Measurements from ENCODE around the gene NUDCD3. TPM values are rescaled to one million over a fixed set of nuclear protein-coding genes. Genes with fewer than 3 reads are reported as not detected.

The NUDCD3 gene
- total RNA-seq, 2 donors from 2014 or later = 20.4 to 20.8 TPM

DNA sequence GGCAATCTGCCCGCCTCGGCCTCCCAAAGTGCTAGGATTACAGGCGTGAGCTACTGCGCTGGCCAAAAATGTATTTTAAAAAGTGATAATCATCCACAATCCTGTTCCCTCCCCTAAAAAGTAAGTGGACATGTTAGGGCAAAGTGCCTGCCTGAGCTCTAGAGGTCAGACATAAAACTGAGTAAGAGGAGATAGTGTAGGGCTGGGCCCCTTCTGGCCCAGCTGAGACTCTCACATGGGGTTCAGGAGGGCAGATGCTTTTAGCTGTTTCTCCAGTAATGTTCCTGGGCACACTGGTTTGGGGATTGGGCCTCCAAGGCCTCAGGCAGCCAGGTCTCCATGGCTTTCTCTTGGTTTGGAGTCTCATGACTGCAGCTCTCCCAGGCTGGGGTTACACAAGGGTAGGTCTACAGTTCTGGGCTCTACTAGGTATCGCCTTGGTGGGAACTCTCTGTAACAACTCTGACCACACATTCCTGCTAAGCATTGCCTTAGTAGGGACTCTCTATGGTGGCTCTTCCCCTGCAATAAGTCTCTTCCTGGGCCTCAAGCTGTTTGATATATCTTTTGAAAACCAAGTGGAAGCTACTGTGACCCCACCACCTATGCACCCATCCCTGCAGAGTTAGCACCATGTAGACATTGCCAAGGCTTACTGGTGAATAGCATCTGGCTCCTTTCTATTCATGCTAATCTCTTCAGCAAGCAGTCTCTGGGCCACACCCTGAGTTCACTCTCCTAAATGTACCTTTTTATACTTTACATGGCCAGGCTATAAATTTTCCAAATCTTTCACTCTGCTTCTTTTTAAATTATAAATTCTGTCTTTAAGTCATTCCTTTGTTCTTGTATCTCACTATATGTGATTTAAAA is 6.9 kb upstream of the NUDCD3 start:
- H3K27me3 ChIP-seq = no peaks in the 10 kb centered on the region
- no peaks in the 10 kb centered on the region for H3K4me1 ChIP-seq
- DNase-seq (no peak), ATAC-seq (no peak)
- intact Hi-C loops (cut with DNase I) = no loop called here
- no peak overlapping the region for H3K4me3 ChIP-seq
- TF ChIP-seq POLR2A (IDR thresholded peaks at IDR 0.05) = no peak
- TF ChIP-seq, protein P1, sequence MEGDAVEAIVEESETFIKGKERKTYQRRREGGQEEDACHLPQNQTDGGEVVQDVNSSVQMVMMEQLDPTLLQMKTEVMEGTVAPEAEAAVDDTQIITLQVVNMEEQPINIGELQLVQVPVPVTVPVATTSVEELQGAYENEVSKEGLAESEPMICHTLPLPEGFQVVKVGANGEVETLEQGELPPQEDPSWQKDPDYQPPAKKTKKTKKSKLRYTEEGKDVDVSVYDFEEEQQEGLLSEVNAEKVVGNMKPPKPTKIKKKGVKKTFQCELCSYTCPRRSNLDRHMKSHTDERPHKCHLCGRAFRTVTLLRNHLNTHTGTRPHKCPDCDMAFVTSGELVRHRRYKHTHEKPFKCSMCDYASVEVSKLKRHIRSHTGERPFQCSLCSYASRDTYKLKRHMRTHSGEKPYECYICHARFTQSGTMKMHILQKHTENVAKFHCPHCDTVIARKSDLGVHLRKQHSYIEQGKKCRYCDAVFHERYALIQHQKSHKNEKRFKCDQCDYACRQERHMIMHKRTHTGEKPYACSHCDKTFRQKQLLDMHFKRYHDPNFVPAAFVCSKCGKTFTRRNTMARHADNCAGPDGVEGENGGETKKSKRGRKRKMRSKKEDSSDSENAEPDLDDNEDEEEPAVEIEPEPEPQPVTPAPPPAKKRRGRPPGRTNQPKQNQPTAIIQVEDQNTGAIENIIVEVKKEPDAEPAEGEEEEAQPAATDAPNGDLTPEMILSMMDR (IDR thresholded peaks at IDR 0.05) = no peak
- H3K36me3 ChIP-seq (replicated peaks in 1 of 2; ENCODE audit: insufficient read depth in 1 of 2, low read depth in 2 of 2) = no peaks in the 10 kb centered on the region
- H3K27ac ChIP-seq = no peak overlapping the region
- H3K9me3 ChIP-seq = no peaks in the 10 kb centered on the region
- WGBS, 2 donors = 80 to 86% methylated on average over 5 of the region's 5 CpGs

DNA sequence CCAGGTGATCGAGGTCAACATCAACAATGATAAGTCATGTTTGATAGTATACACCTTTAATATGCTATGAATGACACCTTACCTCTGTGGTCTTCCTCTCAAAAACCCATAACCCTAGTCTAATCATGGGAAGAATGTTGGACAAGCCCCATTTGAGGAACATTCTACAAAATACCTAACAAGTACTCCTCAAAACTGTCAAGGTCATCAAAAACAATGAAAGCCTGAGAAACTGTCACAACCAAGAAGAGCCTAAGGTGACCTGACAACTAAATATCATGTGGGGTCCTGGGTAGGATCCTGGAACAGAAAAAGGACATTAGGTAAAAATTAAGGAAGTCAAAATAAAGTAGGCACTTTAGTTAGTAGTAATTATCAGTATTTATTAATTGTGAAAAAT is 5.9 kb upstream of the NUDCD3 start:
- Histone ChIP-seq H3K36me3 (replicated peaks in 1 of 2; ENCODE audit: insufficient read depth in 1 of 2, low read depth in 2 of 2) (no peaks in the 10 kb centered on the region), H3K27ac (no peak overlapping the region), H3K27me3 (no peaks in the 10 kb centered on the region), H3K4me1 (no peaks in the 10 kb centered on the region), H3K4me3 (no peak overlapping the region), H3K9me3 (no peaks in the 10 kb centered on the region)
- TF ChIP-seq, protein P1 (IDR thresholded peaks at IDR 0.05) = no peak
- TF ChIP-seq POLR2A (IDR thresholded peaks at IDR 0.05) = no peak
- DNase-seq (no peak), ATAC-seq (no peak)
- intact Hi-C loops (cut with DNase I) = no loop called here
- 65 to 88% methylated on average over 1 of the region's 1 CpG for WGBS, 2 donors

DNA sequence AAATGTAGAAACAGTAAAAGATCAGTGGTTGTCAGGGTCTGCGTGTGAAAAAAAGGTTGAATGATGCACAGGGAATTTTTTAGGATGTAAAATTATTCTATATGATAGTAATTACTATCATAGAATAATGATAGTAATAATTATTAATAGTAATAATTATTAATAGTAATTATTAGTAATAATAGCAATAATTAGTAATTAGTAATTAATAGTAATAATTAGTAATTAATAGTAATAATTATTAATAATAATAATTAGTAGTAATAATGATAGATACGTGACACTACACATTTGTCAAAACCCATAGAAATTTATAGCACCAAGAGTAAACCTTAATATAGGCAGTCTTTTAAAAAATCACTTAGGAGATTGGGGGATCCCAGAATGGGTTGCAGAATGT is 4.5 kb upstream of the NUDCD3 start:
- WGBS, 2 donors = 66 to 78% methylated on average over 2 of the region's 2 CpGs
- no peak for TF ChIP-seq POLR2A (IDR thresholded peaks at IDR 0.05)
- TF ChIP-seq, protein P1 (IDR thresholded peaks at IDR 0.05) = no peak
- intact Hi-C loops (cut with DNase I) = no loop called here
- Histone ChIP-seq H3K4me1 (no peaks in the 10 kb centered on the region), H3K36me3 (replicated peaks in 1 of 2; ENCODE audit: insufficient read depth in 1 of 2, low read depth in 2 of 2) (no peaks in the 10 kb centered on the region), H3K4me3 (no peak overlapping the region), H3K27ac (no peak overlapping the region), H3K27me3 (no peaks in the 10 kb centered on the region), H3K9me3 (no peaks in the 10 kb centered on the region)
- DNase-seq (no peak), ATAC-seq (no peak)

DNA sequence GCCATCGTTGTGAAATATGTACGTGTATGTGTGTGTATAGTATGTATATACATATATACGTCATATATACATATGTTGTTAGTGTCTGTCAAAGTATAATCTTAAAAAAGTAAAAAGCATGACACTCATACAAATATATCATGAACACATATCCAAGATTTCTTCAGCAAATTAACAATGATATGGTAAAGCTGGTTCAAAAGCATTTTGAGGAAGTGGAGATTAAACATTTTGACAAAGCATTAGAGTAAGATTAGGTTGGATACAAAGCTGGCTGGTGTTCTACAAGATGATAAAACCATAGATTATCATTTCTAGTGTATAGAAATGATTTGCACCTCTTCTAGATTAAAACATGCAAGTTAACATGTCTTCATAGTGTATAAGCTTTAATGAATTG is 771 bp upstream of the NUDCD3 start:
- peak overlapping the region; percentile 86 to 98 for H3K4me3 ChIP-seq
- ATAC-seq (no peak), DNase-seq (no peak)
- 4 to 5% methylated on average over 3 of the region's 3 CpGs for WGBS, 2 donors
- no peaks in the 10 kb centered on the region for H3K36me3 ChIP-seq (replicated peaks in 1 of 2; ENCODE audit: insufficient read depth in 1 of 2, low read depth in 2 of 2)
- H3K27ac ChIP-seq = peak overlapping the region; percentile 81 to 99 (median 97)
- no peaks in the 10 kb centered on the region for H3K9me3 ChIP-seq
- TF ChIP-seq, protein P1 (IDR thresholded peaks at IDR 0.05) = no peak
- no peak for TF ChIP-seq POLR2A (IDR thresholded peaks at IDR 0.05)
- peaks cover 34% of the 10 kb centered on the region for H3K4me1 ChIP-seq
- intact Hi-C loops (cut with DNase I) = no loop called here
- H3K27me3 ChIP-seq = no peaks in the 10 kb centered on the region

DNA sequence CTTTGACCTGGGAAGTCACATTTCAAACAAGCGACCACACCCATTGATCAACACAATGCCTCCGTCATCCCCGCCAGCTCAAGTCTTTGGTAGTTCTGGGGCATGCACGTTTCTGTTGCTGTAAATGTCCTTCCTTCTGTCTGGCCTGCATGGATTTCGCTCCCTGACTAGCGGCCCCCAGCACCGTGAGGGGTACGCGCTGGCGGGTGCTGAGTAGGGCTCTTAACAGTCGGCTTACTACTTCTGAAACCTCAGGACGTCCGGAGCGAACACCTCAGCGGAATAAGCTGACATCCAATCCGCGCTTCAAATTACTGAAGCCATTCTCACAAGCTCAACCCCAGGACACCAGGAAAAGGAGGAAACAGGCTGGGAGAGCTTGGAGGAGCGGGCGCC is 505 bp downstream of the NUDCD3 start:
- peak overlapping the region; percentile 81 to 99 (median 97) for H3K27ac ChIP-seq
- no peaks in the 10 kb centered on the region for H3K36me3 ChIP-seq (replicated peaks in 1 of 2; ENCODE audit: insufficient read depth in 1 of 2, low read depth in 2 of 2)
- peaks cover 44% of the 10 kb centered on the region for H3K4me1 ChIP-seq
- intact Hi-C loops (cut with DNase I) = no loop called here
- ATAC-seq (no peak), DNase-seq (peak in 1 of 4 donors; percentile 14)
- peak overlapping the region; percentile 86 to 98 for H3K4me3 ChIP-seq
- no peaks in the 10 kb centered on the region for H3K9me3 ChIP-seq
- no peaks in the 10 kb centered on the region for H3K27me3 ChIP-seq
- WGBS, 2 donors = 0 to 1% methylated on average over 18 to 19 of the region's 19 CpGs
- TF ChIP-seq POLR2A (IDR thresholded peaks at IDR 0.05) = no peak
- TF ChIP-seq, protein P1 (IDR thresholded peaks at IDR 0.05) = no peak
